GM12878 (cell line): ENCODE data around the gene BTG4. TPM values are rescaled to one million over a fixed set of nuclear protein-coding genes. Genes with fewer than 3 reads are reported as not detected.

Source experiments
- ATAC-seq: fragments of 200-7000 bp; cut with Tn5 transposase; 3 replicates; pipeline ENCODE4 v1.9.1; 2020; ENCODE audit warnings: mild to moderate bottlenecking, moderate library complexity
- BruUV-seq: library from RNA; stranded (reverse); fragments of 400-500 nt; replicated peaks from 2 replicates; lab custom pipeline; 2021; lab: Mats Ljungman, UMichigan
- CTCF ChIA-PET: fragments of 300-600 bp; sonication (Branson Sonifier 250); formaldehyde crosslinking; extraction: SDS; loops from one replicate; lab custom pipeline; 2021; ENCODE audit warnings: inconsistent platforms; lab: Yijun Ruan, JAX
- POLR2A ChIA-PET: fragments of 350-600 bp; formaldehyde crosslinking; extraction: SDS; loops from one replicate; lab custom pipeline; 2021; ENCODE audit warnings: inconsistent platforms; lab: Charles Lee
- RAD21 ChIA-PET: fragments of 300-600 bp; sonication (Branson Sonifier 250); formaldehyde crosslinking; loops from one replicate; lab custom pipeline; 2023; ENCODE audit warnings: antibody characterized with exemption; ENCODE audit not compliant: unreplicated experiment; lab: Charles Lee
- SMC1A ChIA-PET: fragments of 300-600 bp; sonication (Branson Sonifier 250); formaldehyde crosslinking; loops from one replicate; lab custom pipeline; 2023; ENCODE audit not compliant: unreplicated experiment, uncharacterized antibody; lab: Charles Lee
- DNase-seq: peaks from one replicate; pipeline ENCODE4 v3.0.0-alpha.2; 2011; ENCODE audit warnings: low read depth, low spot score
- FAIRE-seq: peaks from 3 replicates; lab custom pipeline; 2011; peaks lifted over from hg19 to GRCh38; lab: Jason Lieb, UNC
- H2AFZ ChIP-seq: 2 replicates; pipeline ENCODE4 v1.6.0; 2011; ENCODE audit warnings: low read depth, low read length, control low read depth; ENCODE audit not compliant: control insufficient read depth
- H3K27ac ChIP-seq: 2 replicates; pipeline ENCODE4 v1.5.1; 2011; ENCODE audit warnings: control low read depth; ENCODE audit not compliant: control insufficient read depth, insufficient read depth
- H3K27me3 ChIP-seq, 2 experiments: replicated peaks in 1 of 2; 2 replicates each; pipeline versions ENCODE4 v1.6.0 to v1.6.1; 2011; ENCODE audit warnings: low read length in 1 of 2; ENCODE audit not compliant: control insufficient read depth in 2 of 2, insufficient read depth in 2 of 2
- H3K36me3 ChIP-seq, 2 experiments: 2 replicates each; pipeline ENCODE4 v1.5.1; 2011; ENCODE audit warnings: low read length in 1 of 2; ENCODE audit not compliant: control insufficient read depth in 2 of 2, insufficient read depth in 2 of 2
- H3K4me1 ChIP-seq: 2 replicates; pipeline ENCODE4 v1.6.1; 2011; ENCODE audit warnings: mild to moderate bottlenecking, low read length, moderate library complexity, mixed read lengths; ENCODE audit not compliant: control insufficient read depth, insufficient read depth
- H3K4me2 ChIP-seq: 2 replicates; pipeline ENCODE4 v1.6.0; 2011; ENCODE audit warnings: control low read depth; ENCODE audit not compliant: control insufficient read depth, insufficient read depth
- H3K4me3 ChIP-seq: fragments of 200-600 bp; sonication (generic); 2 replicates; pipeline ENCODE4 v1.5.1; 2016
- H3K79me2 ChIP-seq: 2 replicates; pipeline ENCODE4 v1.6.0; 2011; ENCODE audit warnings: low read length; ENCODE audit not compliant: control insufficient read depth, insufficient read depth
- H3K9ac ChIP-seq: 2 replicates; pipeline ENCODE4 v1.8.0; 2011; ENCODE audit warnings: low read length, control low read depth, mixed read lengths; ENCODE audit not compliant: control insufficient read depth, insufficient read depth
- H3K9me3 ChIP-seq: replicated peaks from 3 replicates; pipeline ENCODE4 v1.5.1; 2011; ENCODE audit warnings: mild to moderate bottlenecking, low read length; ENCODE audit not compliant: control insufficient read depth, insufficient read depth
- H4K20me1 ChIP-seq: 2 replicates; pipeline ENCODE4 v1.6.0; 2011; ENCODE audit not compliant: control insufficient read depth, insufficient read depth
- ETV6 ChIP-seq, 2 experiments: fragments of 450-650 bp in 1 of 2; IDR thresholded peaks in 1 of 2; conservative IDR thresholded peaks in 1 of 2; 2 replicates each; pipeline ENCODE4 v1.6.1; 2014; ENCODE audit warnings: antibody characterized with exemption in 1 of 2, borderline replicate concordance in 1 of 2, low read depth in 1 of 2, mild to moderate bottlenecking in 1 of 2, moderate library complexity in 1 of 2
- JUNB ChIP-seq: IDR thresholded peaks from 2 replicates; pipeline ENCODE4 v1.6.1; 2016; ENCODE audit warnings: antibody characterized with exemption, mild to moderate bottlenecking
- NFYA ChIP-seq: IDR thresholded peaks from 2 replicates; pipeline ENCODE4 v1.6.1; 2011; ENCODE audit warnings: low read depth, mild to moderate bottlenecking, low read length, improper control_type of control experiment, borderline replicate concordance
- POU2F2 ChIP-seq: IDR thresholded peaks from 3 replicates; pipeline ENCODE4 v1.6.1; 2011; ENCODE audit warnings: low read depth, mild to moderate bottlenecking, low read length, borderline replicate concordance
- RUNX3 ChIP-seq: IDR thresholded peaks from 2 replicates; pipeline ENCODE4 v1.6.1; 2012; ENCODE audit warnings: low read length, inconsistent platforms
- TCF7 ChIP-seq: IDR thresholded peaks from 2 replicates; pipeline ENCODE4 v1.6.1; 2014; ENCODE audit warnings: antibody characterized with exemption, borderline replicate concordance
- ZBTB4 ChIP-seq: fragments of 450-650 bp; formaldehyde crosslinking; IDR thresholded peaks from 2 replicates; pipeline ENCODE4 v1.4.0; 2022; ENCODE audit warnings: mild to moderate bottlenecking, moderate library complexity
- WGBS: methylation state at CpG from one replicate; pipeline ENCODE4 v1.1.6; 2016; ENCODE audit warnings: low lambda C conversion rate; ENCODE audit not compliant: insufficient replicate concordance, insufficient coverage; ENCODE audit errors: missing lambda C conversion rate; 5-methylcytosine and 5-hydroxymethylcytosine counted together
- in situ Hi-C: fragments of 300-500 bp; cut with MboI; formaldehyde crosslinking; loops from 9 replicates; pipeline ENCODE4 v1.14.3; 2018; ENCODE audit warnings: mixed read lengths
- intact Hi-C: fragments of 100-400 bp; cut with micrococcal nuclease; formaldehyde crosslinking; loops from one replicate; pipeline ENCODE4 v1.14.2; 2022; ENCODE audit not compliant: unreplicated experiment
- polyA plus RNA-seq, 11 experiments: library from polyadenylated mRNA; depleted of rRNA in 4 of 11; unstranded in 6 of 11; stranded (reverse) in 5 of 11; fragments of >200 nt; fragmentation: Nextera tagmentation in 4 of 11; fragmentation: Illumina TruSeq in 1 of 11; extraction: Ambion mirVana in 4 of 11; extraction: Trizol in 1 of 11; gene quantifications; 1 replicate in 1 of 11; 2 replicates in 10 of 11; pipeline versions ENCODE4 v1.2.1 to v1.2.3, GENCODE V29; 2011 to 2016; ENCODE audit warnings: inconsistent platforms in 2 of 11, missing spikeins in 2 of 11, low read depth in 1 of 11
- total RNA-seq, 4 experiments: library from RNA; depleted of rRNA in 3 of 4; stranded (reverse); fragments of >200 nt in 3 of 4; fragmentation: Illumina TruSeq in 1 of 4; extraction: Trizol in 1 of 4; gene quantifications; 2 replicates each; pipeline versions ENCODE4 v1.2.1 to v1.2.3, GENCODE V29; 2013 to 2021

Gene BTG4
- total and polyA plus RNA-seq, 10 of the 15 experiments (the other 5 are each of a cell fraction or from before 2014, with no cell fraction given), result 0.14 TPM; not detected in 9

DNA sequence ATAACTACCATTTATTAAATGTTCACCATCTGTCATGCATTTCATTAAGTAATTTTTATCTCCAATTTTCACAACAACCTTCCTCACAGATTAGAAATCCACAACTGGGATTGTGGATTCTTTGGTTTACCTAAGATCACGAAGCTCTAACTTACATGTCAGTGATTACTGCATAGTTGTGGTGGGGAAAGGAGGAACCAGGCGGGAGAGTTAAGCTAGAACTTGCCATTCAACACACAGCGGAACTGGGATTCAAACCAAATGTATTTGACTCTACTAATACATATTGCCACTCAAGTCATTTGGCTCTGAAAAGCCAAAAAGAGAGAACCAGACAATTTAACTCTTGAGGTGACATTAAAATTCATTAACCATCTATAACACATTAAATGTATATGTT is 17.9 kb upstream of the BTG4 start (continued):
- no peak for TF ChIP-seq NFYA
- no peak for TF ChIP-seq POU2F2

GRCh38 chr11:111528557-111528956 is 16.4 kb upstream of the BTG4 start:
- no peak for FAIRE-seq
- POLR2A ChIA-PET, result no interaction called here

More at GRCh38 chr11:111528557-111528956, 16.4 kb upstream of the BTG4 start:
- TF ChIP-seq TCF7 (peak; percentile 76), ETV6 (conservative IDR thresholded peaks at IDR 0.05 in 1 of 2, IDR thresholded peaks at IDR 0.05 in 1 of 2; ENCODE audit: borderline replicate concordance in 1 of 2, low read depth in 1 of 2) (peak in 1 of 2 experiments; percentile 27; a peak in 1 of 4 replicates), JUNB (peak; percentile 45; the same call in 1 of the 2 replicates), ZBTB4 (no peak), RUNX3 (0 out of 2 replicates have a peak, but pooled peaks have one; percentile 10)
- Histone ChIP-seq H4K20me1 (no peaks in the 10 kb centered on the region), H3K4me2 (no peak overlapping the region), H3K36me3 (no peaks in the 10 kb centered on the region), H3K27me3 (peaks cover 0 to 3% of the 10 kb centered on the region in 2 experiments; a peak in 2 of 4 replicates), H3K27ac (no peak overlapping the region), H3K4me3 (no peak overlapping the region), H3K4me1 (no peaks in the 10 kb centered on the region), H3K9ac (no peak overlapping the region), H2AFZ (no peak overlapping the region), H3K9me3 (no peaks in the 10 kb centered on the region), H3K79me2 (no peaks in the 10 kb centered on the region)
- RAD21 ChIA-PET, result no interaction called here
- ATAC-seq, result no peak
- 0% methylated on average over 1 of the region's 1 CpG for WGBS
- no TSS peak for BruUV-seq
- CTCF ChIA-PET, result no interaction called here
- intact Hi-C loops (no loop called here), in situ Hi-C loops (no loop called here)
- DNase-seq, result no peak
- SMC1A ChIA-PET, result no interaction called here
